DMS53 treated with DMSO at 0.1 percent for 48 hours (cell line): ENCODE measurements around the gene UMOD.

Experiments used
- DNase-seq: peaks from one replicate; lab custom pipeline; 2025; ENCODE audit not compliant: unreplicated experiment; lab: John Stamatoyannopoulos, UW

The UMOD gene

GRCh38 chr16:20364051-20364450 is 11.5 kb upstream of the UMOD start:
- DNase-seq: no peak

DNA sequence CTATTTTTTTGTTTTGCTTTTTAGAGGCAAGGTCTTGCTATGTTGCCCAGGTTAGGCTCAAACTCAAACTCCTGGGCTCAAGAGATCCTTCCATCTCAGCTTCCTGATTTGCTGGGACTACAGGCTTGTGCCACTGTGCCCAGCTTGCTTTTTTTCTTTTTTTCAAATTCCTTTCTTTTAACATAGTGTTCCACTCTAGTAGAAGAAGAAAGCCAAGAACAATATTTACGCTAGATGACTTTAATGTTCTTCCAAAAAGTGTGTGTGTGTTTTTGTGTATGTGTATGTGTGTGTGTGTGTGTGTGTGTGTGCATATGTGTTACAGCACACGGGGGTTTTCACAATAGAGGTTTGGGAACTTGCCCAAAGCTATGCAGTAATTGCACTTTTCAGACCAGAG is 10.7 kb upstream of the UMOD start:
- no peak for DNase-seq

GRCh38 chr16:20359997-20360396 is 7.5 kb upstream of the UMOD start:
- no peak for DNase-seq

DNA sequence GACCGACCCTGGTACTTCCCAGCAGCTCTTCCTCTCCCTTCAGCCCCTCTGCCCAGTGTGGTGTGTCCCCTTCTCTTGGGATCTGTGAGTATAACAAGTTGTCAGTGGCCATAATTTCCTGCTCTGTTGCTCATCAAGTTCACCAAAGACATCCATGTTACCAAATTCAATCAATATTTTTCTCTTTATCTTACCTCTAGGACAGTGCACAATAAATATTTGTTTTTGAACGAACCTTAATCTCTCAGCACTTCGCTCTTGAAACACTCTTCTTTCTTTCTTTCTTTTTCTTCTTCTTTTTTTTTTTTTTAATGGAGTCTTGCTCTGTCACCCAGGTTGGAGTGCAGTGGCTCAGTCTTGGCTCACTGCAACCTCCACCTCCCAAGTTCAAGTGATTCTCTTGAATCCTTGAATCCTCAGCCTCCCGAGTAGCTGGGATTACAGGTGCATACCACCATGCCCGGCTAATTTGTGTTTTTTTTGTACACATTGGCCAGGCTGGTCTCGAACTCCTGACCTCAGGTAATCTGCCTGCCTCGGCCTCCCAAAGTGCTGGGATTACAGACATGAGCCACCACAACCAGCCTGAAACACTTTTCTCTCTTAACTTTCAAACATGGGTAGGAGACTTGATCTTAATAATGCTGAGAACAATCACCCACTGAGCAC is 2.7 kb upstream of the UMOD start:
- no peak for DNase-seq

- no peak for DNase-seq
Measured at GRCh38 chr16:20353379-20353778, 864 bp upstream of the UMOD start.

- DNase-seq: no peak
Measured at GRCh38 chr16:20349615-20350014, 2.9 kb downstream of the UMOD start.

- peak; percentile 24 for DNase-seq
Measured at GRCh38 chr16:20348365-20349185, 3.9 kb downstream of the UMOD start.

DNA sequence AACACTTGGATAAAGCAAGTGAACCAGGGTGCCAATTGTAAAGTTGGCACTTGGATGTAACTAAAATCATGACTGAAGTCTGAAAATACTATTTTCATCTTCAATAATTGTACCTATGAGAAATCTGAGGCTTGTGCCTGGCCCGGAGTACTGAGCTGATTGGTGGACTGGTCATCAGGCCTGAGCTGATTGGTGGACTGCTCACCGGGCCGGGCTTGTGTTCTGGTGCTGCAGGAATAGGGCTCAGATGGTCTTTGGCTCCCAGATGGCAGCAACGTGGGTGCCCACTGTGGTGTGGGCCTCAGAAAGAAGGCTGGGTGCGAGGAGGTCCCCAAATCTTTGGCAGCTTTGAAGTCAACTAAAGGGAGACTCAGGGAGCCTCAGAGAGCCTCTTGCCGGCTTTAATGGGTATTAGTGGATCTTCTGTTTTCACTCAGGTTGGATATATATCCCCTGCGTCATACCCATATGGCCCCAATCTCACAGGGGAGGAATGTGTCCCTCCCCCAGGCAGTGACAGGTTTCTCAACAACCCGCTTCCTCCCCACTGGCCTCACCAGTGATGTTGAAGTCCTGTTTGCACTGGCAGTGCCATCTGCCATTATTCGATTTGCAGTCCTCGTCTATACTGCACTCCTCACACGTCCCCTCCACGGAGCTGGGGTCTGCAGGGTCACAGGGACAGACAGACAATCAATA is 4.7 kb downstream of the UMOD start:
- no peak for DNase-seq

GRCh38 chr16:20344611-20345010 is 7.9 kb downstream of the UMOD start:
- no peak for DNase-seq

DNA sequence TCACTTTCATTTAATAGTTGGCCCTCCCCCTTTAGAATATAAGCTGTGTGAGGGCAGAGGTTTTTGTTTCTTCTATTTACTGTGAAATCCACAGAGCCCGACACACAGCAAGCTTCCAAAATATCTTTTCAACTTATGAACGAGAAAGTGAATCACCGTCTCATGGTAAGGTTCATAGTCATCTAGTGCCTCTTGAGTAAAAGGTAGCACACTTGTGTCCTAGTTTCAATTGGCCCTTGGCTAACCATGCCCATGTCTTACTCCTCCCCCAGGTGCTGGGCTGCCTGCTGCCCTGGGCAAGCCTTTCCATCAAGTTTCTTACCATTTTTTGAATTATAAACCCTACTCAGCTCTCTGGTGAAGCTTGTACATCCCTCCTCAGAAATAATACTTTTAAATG is 12.8 kb downstream of the UMOD start:
- no peak for DNase-seq

- DNase-seq: no peak
Measured at GRCh38 chr16:20336955-20337354, 15.6 kb downstream of the UMOD start.

DNA sequence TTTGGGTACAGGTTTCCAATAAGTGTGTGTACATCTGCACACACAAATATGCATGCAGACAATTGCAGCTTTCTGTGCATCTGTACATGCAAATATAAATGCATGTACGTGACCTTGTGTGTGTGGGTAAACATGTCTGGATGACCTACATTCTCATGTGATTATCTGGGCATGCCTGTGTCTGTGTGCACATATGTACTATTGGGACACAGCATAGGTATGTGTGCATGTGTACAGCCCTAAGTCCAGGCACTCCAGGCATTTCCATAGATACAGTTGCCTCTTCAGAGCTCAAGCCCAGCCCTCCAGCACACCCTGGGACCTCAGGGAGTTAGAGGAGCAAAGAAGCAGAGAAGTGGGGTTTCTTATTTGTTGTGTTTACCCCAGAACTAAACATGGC is 18.1 kb downstream of the UMOD start:
- no peak for DNase-seq

DNA sequence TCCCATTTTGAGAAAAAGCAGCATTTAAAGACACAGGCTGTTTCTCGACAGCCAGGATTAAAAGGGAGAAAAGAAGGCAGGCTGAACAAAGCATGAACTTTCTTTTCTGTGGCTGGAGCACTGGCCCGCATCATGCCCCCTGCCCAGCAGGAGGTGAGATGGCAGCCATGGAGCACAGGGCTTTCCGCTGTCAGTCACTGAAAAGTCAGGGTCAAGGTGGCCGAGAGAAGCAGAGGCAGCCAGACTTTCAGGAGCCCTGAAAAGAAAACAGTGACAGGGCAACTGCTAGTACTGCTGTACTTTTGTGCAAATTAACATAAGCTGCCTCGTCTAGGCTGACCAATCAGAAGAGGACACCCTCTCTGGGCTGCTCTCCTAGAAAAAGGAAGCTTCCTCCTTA is 19.4 kb downstream of the UMOD start:
- DNase-seq: no peak

- no peak for DNase-seq
Measured at GRCh38 chr16:20332411-20332810, 20.1 kb downstream of the UMOD start.

- no peak for DNase-seq
Measured at GRCh38 chr16:20331635-20332034, 20.9 kb downstream of the UMOD start.

DNA sequence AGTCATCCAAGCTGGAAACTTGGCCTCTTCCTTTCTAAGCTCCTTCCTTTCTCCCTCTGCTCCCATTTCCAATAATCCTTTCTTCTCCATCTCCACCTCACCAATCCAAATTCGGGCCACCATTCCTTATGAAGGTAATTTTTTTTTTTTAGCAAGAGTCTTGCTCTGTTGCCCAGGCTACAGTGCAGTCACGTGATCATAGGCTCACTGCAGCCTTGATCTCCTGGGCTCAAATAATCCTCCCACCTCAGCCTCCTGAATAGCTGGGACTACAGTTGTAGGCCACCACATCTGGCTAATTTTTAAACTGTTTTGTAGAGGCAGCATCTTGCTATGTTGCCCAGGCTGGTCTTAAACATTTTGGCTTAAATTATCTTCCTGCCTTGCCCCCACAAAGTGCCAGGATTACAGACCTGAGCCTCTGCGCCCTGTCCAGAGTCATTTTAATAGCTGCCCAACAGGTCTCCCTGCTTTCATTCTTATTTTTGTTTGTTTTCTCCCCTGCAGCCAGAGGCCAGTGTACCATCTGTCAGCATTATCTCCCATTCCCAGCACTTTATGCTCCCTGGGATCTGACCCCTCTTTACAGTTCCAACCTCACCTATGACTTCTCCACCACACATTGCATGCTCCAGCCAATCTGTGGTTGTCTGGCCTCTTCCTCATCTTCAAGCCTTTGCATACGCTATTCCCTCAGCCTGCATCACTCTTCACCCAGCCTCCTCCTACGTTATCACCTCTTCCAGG is 22.9 kb downstream of the UMOD start:
- no peak for DNase-seq

GRCh38 chr16:20327444-20328041 is 25.0 kb downstream of the UMOD start, which contains the start of gene GP2:
GP2 (minus strand) TSS chr16:20327513; CDS start chr16:20326431, 1,082 bp downstream.
- peak; percentile 1 for DNase-seq

DNA sequence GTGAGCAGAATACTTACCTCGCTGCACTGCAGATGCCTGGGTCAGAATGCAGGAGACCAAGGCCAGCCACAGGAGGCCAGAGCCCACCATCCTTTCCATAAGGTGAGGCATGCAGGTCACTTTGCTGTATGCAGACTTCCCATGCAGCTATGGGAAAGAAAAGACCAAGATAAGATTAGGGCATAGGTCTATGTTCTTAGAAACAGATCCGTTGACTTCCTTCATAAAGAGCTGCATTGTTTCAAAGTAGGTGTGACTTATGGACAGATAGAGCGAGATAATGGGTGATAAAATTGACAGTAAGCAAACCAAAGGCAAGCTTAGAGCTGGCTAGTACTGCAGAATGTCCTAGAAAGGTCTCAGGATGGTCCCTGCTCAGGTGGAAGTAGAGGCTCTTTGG is 26.2 kb downstream of the UMOD start:
- no peak for DNase-seq

DNA sequence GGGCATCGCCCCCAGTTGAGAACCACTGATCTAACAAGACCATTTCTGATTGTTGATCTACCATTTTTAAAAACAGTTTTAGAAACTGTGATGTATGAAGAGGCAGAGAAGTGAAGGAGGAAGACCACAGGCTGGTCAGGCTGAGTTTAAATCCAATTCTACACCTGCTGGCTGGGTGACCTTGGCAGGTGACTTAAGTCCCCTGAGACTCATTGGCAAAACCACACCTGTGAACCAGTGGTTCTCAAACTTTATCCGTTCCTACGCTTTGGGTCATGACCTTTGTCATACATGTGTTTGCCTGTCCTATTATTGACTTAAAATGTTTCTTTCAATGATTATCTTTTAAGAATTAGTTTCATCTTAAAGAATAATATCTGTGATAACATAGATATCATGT is 27.5 kb downstream of the UMOD start:
- DNase-seq: no peak

DNA sequence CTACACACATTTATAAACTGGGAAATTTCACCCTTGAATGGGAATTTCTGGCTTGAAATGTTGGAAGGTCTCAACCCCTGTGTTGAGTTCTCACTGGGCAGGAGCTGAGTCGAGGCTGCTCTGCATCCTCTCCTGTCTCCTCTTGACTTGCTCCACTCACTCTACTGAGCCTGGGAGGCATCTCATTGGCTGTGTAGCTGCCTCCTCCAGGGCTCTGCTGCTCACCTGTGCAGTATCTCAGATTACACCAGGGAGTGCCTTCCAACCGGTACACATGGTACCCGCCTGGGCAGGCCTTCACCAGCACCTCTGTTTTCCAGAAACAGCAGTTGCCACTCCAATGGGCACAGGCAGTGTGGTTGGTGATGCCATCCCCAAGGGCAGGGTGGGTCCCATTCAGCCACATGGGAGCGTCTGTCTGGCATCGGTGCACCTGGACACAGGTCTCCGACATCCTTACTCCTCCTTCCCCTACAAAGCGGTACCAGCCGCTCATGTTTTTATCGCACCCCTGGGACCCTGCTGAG is 28.9 kb downstream of the UMOD start:
- DNase-seq: no peak

GRCh38 chr16:20322696-20323095 is 29.8 kb downstream of the UMOD start:
- no peak for DNase-seq
